ENCODE measurements around the gene ADNP2.

Gene ADNP2

GRCh38 chr18:80108739-80109675, at the start of gene ADNP2:
TSS of gene ADNP2 (plus strand) at chr18:80109262. CDS start at chr18:80117543, 8,281 bp downstream.
- peak; percentile 69 for DNase-seq (ENCODE audit: low read depth)

GRCh38 chr18:80059945-80060344, 49.1 kb upstream of the ADNP2 start:
- no peak for DNase-seq (ENCODE audit: low read depth)

- no peak for DNase-seq (ENCODE audit: low read depth)
These were observed 43.4 kb upstream of the ADNP2 start for GRCh38 chr18:80065705-80066104.

- no peak for DNase-seq (ENCODE audit: low read depth)
These were observed 41.7 kb upstream of the ADNP2 start for GRCh38 chr18:80067321-80067720.

GRCh38 chr18:80067897-80068296, 41.2 kb upstream of the ADNP2 start:
- no peak for DNase-seq (ENCODE audit: low read depth)

GRCh38 chr18:80068571-80069272, 40.3 kb upstream of the ADNP2 start:
- DNase-seq (ENCODE audit: low read depth): no peak

- DNase-seq (ENCODE audit: low read depth): no peak
These were observed 38.2 kb upstream of the ADNP2 start for GRCh38 chr18:80070825-80071224.

GRCh38 chr18:80074183-80074582, 34.9 kb upstream of the ADNP2 start:
- no peak for DNase-seq (ENCODE audit: low read depth)

- DNase-seq (ENCODE audit: low read depth): no peak
These were observed 34.4 kb upstream of the ADNP2 start for GRCh38 chr18:80074697-80075096.

- DNase-seq (ENCODE audit: low read depth): no peak
These were observed 33.1 kb upstream of the ADNP2 start for GRCh38 chr18:80075940-80076339.

GRCh38 chr18:80076379-80076778, 32.7 kb upstream of the ADNP2 start:
- no peak for DNase-seq (ENCODE audit: low read depth)

- DNase-seq (ENCODE audit: low read depth): no peak
These were observed 31.2 kb upstream of the ADNP2 start for GRCh38 chr18:80077873-80078272.

- no peak for DNase-seq (ENCODE audit: low read depth)
These were observed 22.8 kb upstream of the ADNP2 start for GRCh38 chr18:80086281-80086680.

GRCh38 chr18:80088036-80088435, 21.0 kb upstream of the ADNP2 start:
- no peak for DNase-seq (ENCODE audit: low read depth)

- no peak for DNase-seq (ENCODE audit: low read depth)
These were observed 20.2 kb upstream of the ADNP2 start for GRCh38 chr18:80088823-80089222.

GRCh38 chr18:80095414-80095813, 13.6 kb upstream of the ADNP2 start:
- DNase-seq (ENCODE audit: low read depth): no peak

- no peak for DNase-seq (ENCODE audit: low read depth)
These were observed 13.0 kb upstream of the ADNP2 start for GRCh38 chr18:80096032-80096565.

- DNase-seq (ENCODE audit: low read depth): no peak
These were observed 11.9 kb upstream of the ADNP2 start for GRCh38 chr18:80097201-80097600.

GRCh38 chr18:80103231-80103630, 5.8 kb upstream of the ADNP2 start:
- no peak for DNase-seq (ENCODE audit: low read depth)

GRCh38 chr18:80104364-80104779, 4.7 kb upstream of the ADNP2 start:
- DNase-seq (ENCODE audit: low read depth): no peak

- DNase-seq (ENCODE audit: low read depth): no peak
These were observed 3.5 kb upstream of the ADNP2 start for GRCh38 chr18:80105369-80106167.

- no peak for DNase-seq (ENCODE audit: low read depth)
These were observed 2.5 kb upstream of the ADNP2 start for GRCh38 chr18:80106482-80107051.

All from stimulated activated CD8-positive, alpha-beta memory T cell treated with anti-CD3 and anti-CD28 coated beads, Interleukin-7, amount 100 ng/mL, for 24 hours (primary cell).